ENCODE data around the gene IFITM2.
"Not testable (repeated sequence)": the region's sequence is repeated elsewhere in the genome, so short reads cannot be mapped to it uniquely, and the experiment has no call there.

IFITM2 gene

GRCh38 chr11:311013-311748, 3.6 kb downstream of the IFITM2 start:
- DNase-seq, result not testable (repeated sequence)

GRCh38 chr11:312092-312816, 4.6 kb downstream of the IFITM2 start:
- DNase-seq, result no peak

- no peak for DNase-seq
Observed at GRCh38 chr11:313304-313786, 5.7 kb downstream of the IFITM2 start.

- peak; percentile 63 to 64 for DNase-seq
Observed at GRCh38 chr11:313787-314553, 6.4 kb downstream of the IFITM2 start, which contains the start of gene IFITM1. Gene IFITM1, plus strand, starts transcription at chr11:314040. Its CDS starts 131 bp downstream, at chr11:314171.

- DNase-seq, result not testable (repeated sequence)
Observed at GRCh38 chr11:314554-314875, 6.9 kb downstream of the IFITM2 start.

GRCh38 chr11:315051-315481, 7.5 kb downstream of the IFITM2 start:
- DNase-seq, result no peak

GRCh38 chr11:315516-315994, 7.9 kb downstream of the IFITM2 start:
- no peak for DNase-seq

- no peak for DNase-seq
Observed at GRCh38 chr11:316031-316701, 8.6 kb downstream of the IFITM2 start.

- no peak for DNase-seq
Observed at GRCh38 chr11:316891-317301, 9.3 kb downstream of the IFITM2 start.

- not testable (repeated sequence) for DNase-seq
Observed at GRCh38 chr11:317668-318404, 10.2 kb downstream of the IFITM2 start.

GRCh38 chr11:318405-319120, 10.9 kb downstream of the IFITM2 start:
- not testable (repeated sequence) for DNase-seq

GRCh38 chr11:319121-319887, 11.7 kb downstream of the IFITM2 start:
- not testable (repeated sequence) for DNase-seq

GRCh38 chr11:319888-320273, 12.3 kb downstream of the IFITM2 start:
- not testable (repeated sequence) for DNase-seq

- no peak for DNase-seq
Observed at GRCh38 chr11:324156-324555, 16.5 kb downstream of the IFITM2 start.

- not testable (repeated sequence) for DNase-seq
Observed at GRCh38 chr11:324593-325517, 17.2 kb downstream of the IFITM2 start.

GRCh38 chr11:325796-326591, 18.4 kb downstream of the IFITM2 start:
- DNase-seq, result no peak

- DNase-seq, result no peak
Observed at GRCh38 chr11:326592-326841, 18.9 kb downstream of the IFITM2 start.

GRCh38 chr11:326842-327580, 19.4 kb downstream of the IFITM2 start:
- DNase-seq, result peak; percentile 53 to 65

Measured in AML-193 (cell line).